Neural cell (in vitro differentiated cells): Measurements from ENCODE around the gene IFT80. TPM values are rescaled to one million over a fixed set of nuclear protein-coding genes. Genes with fewer than 3 reads are reported as not detected.

Source experiments
- H2AFZ ChIP-seq: fragments of 200-600, 300-800 bp; sonication (generic), shearing (Covaris generic); 2 replicates; pipeline ENCODE4 v1.6.0; 2014; ENCODE audit warnings: low read depth, mild to moderate bottlenecking, antibody characterized with exemption, low read length, moderate library complexity
- H3F3A ChIP-seq: fragments of 200-600 bp; shearing (Covaris generic); 2 replicates; pipeline ENCODE4 v1.6.1; 2016; ENCODE audit warnings: mild to moderate bottlenecking, moderate library complexity, mixed read lengths, antibody characterized with exemption, low read length; ENCODE audit not compliant: insufficient read depth, poor library complexity, severe bottlenecking
- H3K27ac ChIP-seq: fragments of 200-600, 300-800 bp; sonication (generic), shearing (Covaris generic); 2 replicates; pipeline ENCODE4 v1.5.1; 2014; ENCODE audit warnings: mild to moderate bottlenecking, low read length, moderate library complexity
- H3K27me3 ChIP-seq: fragments of 300-800, 200-600 bp; sonication (generic), shearing (Covaris generic); 2 replicates; pipeline ENCODE4 v1.6.0; 2014; ENCODE audit warnings: mild to moderate bottlenecking, low read depth, low read length, moderate library complexity; ENCODE audit not compliant: insufficient read depth
- H3K36me3 ChIP-seq: fragments of 300-800, 200-600 bp; sonication (generic), shearing (Covaris generic); 2 replicates; pipeline ENCODE4 v1.5.1; 2014; ENCODE audit warnings: mild to moderate bottlenecking, antibody characterized with exemption, low read length, moderate library complexity; ENCODE audit not compliant: insufficient read depth
- H3K4me2 ChIP-seq: fragments of 300-800, 200-600 bp; sonication (generic), shearing (Covaris generic); 2 replicates; pipeline ENCODE4 v1.6.0; 2014; ENCODE audit warnings: mild to moderate bottlenecking, low read length
- H3K4me3 ChIP-seq: fragments of 300-800, 200-600 bp; sonication (generic), shearing (Covaris generic); 2 replicates; pipeline ENCODE4 v1.5.1; 2014; ENCODE audit warnings: mild to moderate bottlenecking, low read length, moderate library complexity
- H3K79me2 ChIP-seq: fragments of 200-600 bp; shearing (Covaris generic); replicated peaks from 2 replicates; pipeline ENCODE4 v1.6.0; 2014; ENCODE audit warnings: mild to moderate bottlenecking, low read length, moderate library complexity; ENCODE audit not compliant: insufficient read depth
- H3K9ac ChIP-seq: fragments of 300-800, 200-600 bp; sonication (generic), shearing (Covaris generic); 2 replicates; pipeline ENCODE4 v1.6.1; 2016; ENCODE audit warnings: mild to moderate bottlenecking, low read length, mixed read lengths
- H3K9me2 ChIP-seq: fragments of 200-600 bp; shearing (Covaris generic); 2 replicates; pipeline ENCODE4 v1.6.1; 2016; ENCODE audit warnings: mild to moderate bottlenecking, low read length, mixed read lengths; ENCODE audit not compliant: insufficient read depth
- H3K9me3 ChIP-seq: fragments of 200-600, 300-800 bp; sonication (generic), shearing (Covaris generic); 2 replicates; pipeline ENCODE4 v1.6.1; 2016; ENCODE audit warnings: mild to moderate bottlenecking, mixed run types, low read length, moderate library complexity, mixed read lengths
- H4K20me1 ChIP-seq: fragments of 200-600 bp; shearing (Covaris generic); 2 replicates; pipeline ENCODE4 v1.6.1; 2016; ENCODE audit warnings: mild to moderate bottlenecking, mixed run types; ENCODE audit not compliant: insufficient read depth
- CTCF ChIP-seq: fragments of 450-650 bp; IDR thresholded peaks from 2 replicates; pipeline ENCODE4 v1.5.1; 2014; ENCODE audit warnings: antibody characterized with exemption, mild to moderate bottlenecking, moderate library complexity; ENCODE audit not compliant: poor library complexity, severe bottlenecking
- EP300 ChIP-seq: fragments of 450-650 bp; conservative IDR thresholded peaks from 2 replicates; pipeline ENCODE4 v1.6.1; 2014; ENCODE audit warnings: antibody characterized with exemption, mild to moderate bottlenecking, moderate library complexity; ENCODE audit not compliant: poor library complexity, severe bottlenecking
- EZH2 ChIP-seq: fragments of 200-600, 300-800 bp; shearing (Covaris generic), sonication (generic); IDR thresholded peaks from 2 replicates; pipeline ENCODE4 v1.6.1; 2014; ENCODE audit warnings: antibody characterized with exemption, low read length, borderline replicate concordance, mild to moderate bottlenecking; ENCODE audit not compliant: insufficient read depth, poor library complexity, severe bottlenecking
- MXI1 ChIP-seq: fragments of 450-650 bp; conservative IDR thresholded peaks from 2 replicates; pipeline ENCODE4 v1.6.1; 2014; ENCODE audit warnings: antibody characterized with exemption, mild to moderate bottlenecking; ENCODE audit not compliant: poor library complexity, severe bottlenecking
- POLR2AphosphoS5 ChIP-seq: IDR thresholded peaks from 2 replicates; pipeline ENCODE4 v1.6.1; 2012
- RAD21 ChIP-seq: fragments of 450-650 bp; conservative IDR thresholded peaks from 2 replicates; pipeline ENCODE4 v1.6.1; 2014; ENCODE audit warnings: antibody characterized with exemption, mild to moderate bottlenecking, moderate library complexity
- REST ChIP-seq: IDR thresholded peaks from 2 replicates; pipeline ENCODE4 v1.6.1; 2012; ENCODE audit warnings: borderline replicate concordance
- SMC3 ChIP-seq: fragments of 450-650 bp; conservative IDR thresholded peaks from 2 replicates; pipeline ENCODE4 v1.6.1; 2014; ENCODE audit warnings: antibody characterized with exemption, mild to moderate bottlenecking, moderate library complexity; ENCODE audit not compliant: poor library complexity
- TAF1 ChIP-seq: IDR thresholded peaks from 2 replicates; pipeline ENCODE4 v1.6.1; 2012; ENCODE audit warnings: low read depth
- polyA plus RNA-seq: library from polyadenylated mRNA; depleted of rRNA; stranded (reverse); fragments of >200 nt; gene quantifications from 2 replicates; pipeline ENCODE4 v1.2.3, GENCODE V29; 2014

IFT80 gene
- polyA plus RNA-seq, 1 donor from 2014 or later: 59.9 TPM

- Histone ChIP-seq H3K4me2 (no peak overlapping the region), H3K27me3 (no peaks in the 10 kb centered on the region), H3F3A (no peaks in the 10 kb centered on the region), H3K9ac (no peak overlapping the region), H3K36me3 (no peaks in the 10 kb centered on the region), H4K20me1 (no peaks in the 10 kb centered on the region), H3K79me2 (no peaks in the 10 kb centered on the region), H3K27ac (no peak overlapping the region), H2AFZ (no peak overlapping the region), H3K4me3 (no peak overlapping the region), H3K9me3 (no peaks in the 10 kb centered on the region), H3K9me2 (no peaks in the 10 kb centered on the region)
- TF ChIP-seq POLR2AphosphoS5: no peak
- no peak for TF ChIP-seq EP300
- TF ChIP-seq TAF1: no peak
- TF ChIP-seq EZH2: no peak
- TF ChIP-seq MXI1: no peak
- TF ChIP-seq RAD21: no peak
- TF ChIP-seq REST: no peak
- no peak for TF ChIP-seq SMC3
- TF ChIP-seq CTCF: no peak
Measured at GRCh38 chr3:160378331-160379109, 20.5 kb downstream of the IFT80 start.

- H3K9me2 ChIP-seq: no peaks in the 10 kb centered on the region
- TF ChIP-seq POLR2AphosphoS5 (no peak), SMC3 (no peak), REST (no peak), CTCF (no peak), RAD21 (no peak), TAF1 (no peak), EZH2 (no peak), EP300 (no peak), MXI1 (no peak)
- H3K9ac ChIP-seq: no peak overlapping the region
- H3K36me3 ChIP-seq: no peaks in the 10 kb centered on the region
- H3K4me3 ChIP-seq: no peak overlapping the region
- no peaks in the 10 kb centered on the region for H3F3A ChIP-seq
- no peaks in the 10 kb centered on the region for H3K9me3 ChIP-seq
- H3K27ac ChIP-seq: no peak overlapping the region
- H3K27me3 ChIP-seq: no peaks in the 10 kb centered on the region
- no peak overlapping the region for H2AFZ ChIP-seq
- H4K20me1 ChIP-seq: no peaks in the 10 kb centered on the region
- H3K4me2 ChIP-seq: no peak overlapping the region
- no peaks in the 10 kb centered on the region for H3K79me2 ChIP-seq
Measured at GRCh38 chr3:160376681-160377080, 22.3 kb downstream of the IFT80 start.
